Parathyroid adenoma (tissue), 2 donors: Measurements from ENCODE around the gene TCAP.

Experiments used
- H2AFZ ChIP-seq: fragments of 300-600 bp; sonication (generic); one replicate; pipeline ENCODE4 v1.7.0; 2017; ENCODE audit warnings: antibody characterized with exemption, mild to moderate bottlenecking
- H3K27ac ChIP-seq: fragments of 300-600 bp; sonication (generic); one replicate; pipeline ENCODE4 v1.7.0; 2017
- H3K27me3 ChIP-seq: fragments of 300-600 bp; sonication (generic); one replicate; pipeline ENCODE4 v1.7.0; 2017; ENCODE audit warnings: low read length; ENCODE audit not compliant: control insufficient read depth, insufficient read depth
- H3K36me3 ChIP-seq: fragments of 300-600 bp; sonication (generic); one replicate; pipeline ENCODE4 v1.7.0; 2017; ENCODE audit warnings: low read length; ENCODE audit not compliant: control insufficient read depth, insufficient read depth
- H3K4me1 ChIP-seq: fragments of 300-600 bp; sonication (generic); one replicate; pipeline ENCODE4 v1.7.0; 2017; ENCODE audit warnings: control low read depth
- H3K4me2 ChIP-seq: fragments of 300-600 bp; sonication (generic); one replicate; pipeline ENCODE4 v1.7.0; 2017; ENCODE audit warnings: low read length
- H3K4me3 ChIP-seq: fragments of 300-600 bp; sonication (generic); one replicate; pipeline ENCODE4 v1.7.0; 2017; ENCODE audit warnings: low read depth, low read length
- H3K79me2 ChIP-seq: fragments of 300-600 bp; sonication (generic); one replicate; pipeline ENCODE4 v1.7.0; 2017; ENCODE audit warnings: control low read depth
- H3K9ac ChIP-seq: fragments of 300-600 bp; sonication (generic); one replicate; pipeline ENCODE4 v1.7.0; 2017; ENCODE audit warnings: mild to moderate bottlenecking
- H3K9me3 ChIP-seq: fragments of 300-600 bp; sonication (generic); one replicate; pipeline ENCODE4 v1.7.0; 2017; ENCODE audit warnings: low read length; ENCODE audit not compliant: control insufficient read depth
- TF ChIP-seq, protein P1 (sequence below): fragments of 300-600 bp; sonication (generic); IDR thresholded peaks from one replicate; pipeline ENCODE4 v1.7.0; 2017; ENCODE audit warnings: antibody characterized with exemption, mild to moderate bottlenecking
- donor health status: primary hyperparathyroidism.

Gene TCAP

DNA sequence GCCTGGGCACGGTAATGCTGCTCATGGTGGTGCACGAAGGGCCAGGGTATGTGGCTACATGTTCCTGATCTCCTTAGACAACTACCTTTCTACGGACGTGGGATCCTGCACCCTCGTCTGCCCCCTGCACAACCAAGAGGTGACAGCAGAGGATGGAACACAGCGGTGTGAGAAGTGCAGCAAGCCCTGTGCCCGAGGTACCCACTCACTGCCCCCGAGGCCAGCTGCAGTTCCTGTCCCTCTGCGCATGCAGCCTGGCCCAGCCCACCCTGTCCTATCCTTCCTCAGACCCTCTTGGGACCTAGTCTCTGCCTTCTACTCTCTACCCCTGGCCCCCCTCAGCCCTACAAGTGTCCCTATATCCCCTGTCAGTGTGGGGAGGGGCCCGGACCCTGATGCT lies 46.7 kb downstream of the TCAP start:
- no peaks in the 10 kb centered on the region for H3K36me3 ChIP-seq

DNA sequence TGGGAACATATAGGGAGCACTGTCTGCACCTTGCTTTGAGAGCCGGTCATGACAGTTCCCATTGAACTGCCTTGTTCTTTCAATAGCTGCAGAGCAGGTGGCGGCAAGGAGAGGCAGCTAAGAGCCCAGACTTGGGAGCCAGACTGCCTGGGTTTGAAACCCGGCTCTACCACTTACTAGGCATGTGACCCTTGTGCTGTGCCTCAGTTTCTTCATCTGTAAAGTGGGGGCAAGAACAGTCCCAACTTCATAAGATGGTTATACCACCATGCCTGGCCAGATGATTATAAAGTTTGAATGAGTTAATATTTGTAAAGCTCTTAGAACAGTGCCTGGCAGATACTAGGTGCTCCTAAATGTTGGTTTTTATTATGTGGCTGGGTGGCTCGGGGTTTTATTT lies 49.1 kb downstream of the TCAP start:
- H3K27me3 ChIP-seq, result no peaks in the 10 kb centered on the region
- TF ChIP-seq, protein P1, sequence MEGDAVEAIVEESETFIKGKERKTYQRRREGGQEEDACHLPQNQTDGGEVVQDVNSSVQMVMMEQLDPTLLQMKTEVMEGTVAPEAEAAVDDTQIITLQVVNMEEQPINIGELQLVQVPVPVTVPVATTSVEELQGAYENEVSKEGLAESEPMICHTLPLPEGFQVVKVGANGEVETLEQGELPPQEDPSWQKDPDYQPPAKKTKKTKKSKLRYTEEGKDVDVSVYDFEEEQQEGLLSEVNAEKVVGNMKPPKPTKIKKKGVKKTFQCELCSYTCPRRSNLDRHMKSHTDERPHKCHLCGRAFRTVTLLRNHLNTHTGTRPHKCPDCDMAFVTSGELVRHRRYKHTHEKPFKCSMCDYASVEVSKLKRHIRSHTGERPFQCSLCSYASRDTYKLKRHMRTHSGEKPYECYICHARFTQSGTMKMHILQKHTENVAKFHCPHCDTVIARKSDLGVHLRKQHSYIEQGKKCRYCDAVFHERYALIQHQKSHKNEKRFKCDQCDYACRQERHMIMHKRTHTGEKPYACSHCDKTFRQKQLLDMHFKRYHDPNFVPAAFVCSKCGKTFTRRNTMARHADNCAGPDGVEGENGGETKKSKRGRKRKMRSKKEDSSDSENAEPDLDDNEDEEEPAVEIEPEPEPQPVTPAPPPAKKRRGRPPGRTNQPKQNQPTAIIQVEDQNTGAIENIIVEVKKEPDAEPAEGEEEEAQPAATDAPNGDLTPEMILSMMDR, result no peak
- H3K9ac ChIP-seq, result no peak overlapping the region
- H3K9me3 ChIP-seq, result no peaks in the 10 kb centered on the region
- no peak overlapping the region for H3K4me3 ChIP-seq
- H3K36me3 ChIP-seq, result no peaks in the 10 kb centered on the region
- H3K79me2 ChIP-seq, result no peaks in the 10 kb centered on the region
- no peaks in the 10 kb centered on the region for H3K4me1 ChIP-seq
- no peak overlapping the region for H3K27ac ChIP-seq
- H2AFZ ChIP-seq, result no peak overlapping the region
- no peak overlapping the region for H3K4me2 ChIP-seq

More for the DNA sequence above, 46.7 kb downstream of the TCAP start:
- H3K4me3 ChIP-seq, result no peak overlapping the region
- no peaks in the 10 kb centered on the region for H3K9me3 ChIP-seq
- H3K4me1 ChIP-seq, result peaks cover 7% of the 10 kb centered on the region
- TF ChIP-seq, protein P1, result no peak
- H2AFZ ChIP-seq, result no peak overlapping the region
- no peaks in the 10 kb centered on the region for H3K27me3 ChIP-seq
- H3K4me2 ChIP-seq, result no peak overlapping the region
- H3K27ac ChIP-seq, result no peak overlapping the region
- no peaks in the 10 kb centered on the region for H3K79me2 ChIP-seq
- no peak overlapping the region for H3K9ac ChIP-seq

DNA sequence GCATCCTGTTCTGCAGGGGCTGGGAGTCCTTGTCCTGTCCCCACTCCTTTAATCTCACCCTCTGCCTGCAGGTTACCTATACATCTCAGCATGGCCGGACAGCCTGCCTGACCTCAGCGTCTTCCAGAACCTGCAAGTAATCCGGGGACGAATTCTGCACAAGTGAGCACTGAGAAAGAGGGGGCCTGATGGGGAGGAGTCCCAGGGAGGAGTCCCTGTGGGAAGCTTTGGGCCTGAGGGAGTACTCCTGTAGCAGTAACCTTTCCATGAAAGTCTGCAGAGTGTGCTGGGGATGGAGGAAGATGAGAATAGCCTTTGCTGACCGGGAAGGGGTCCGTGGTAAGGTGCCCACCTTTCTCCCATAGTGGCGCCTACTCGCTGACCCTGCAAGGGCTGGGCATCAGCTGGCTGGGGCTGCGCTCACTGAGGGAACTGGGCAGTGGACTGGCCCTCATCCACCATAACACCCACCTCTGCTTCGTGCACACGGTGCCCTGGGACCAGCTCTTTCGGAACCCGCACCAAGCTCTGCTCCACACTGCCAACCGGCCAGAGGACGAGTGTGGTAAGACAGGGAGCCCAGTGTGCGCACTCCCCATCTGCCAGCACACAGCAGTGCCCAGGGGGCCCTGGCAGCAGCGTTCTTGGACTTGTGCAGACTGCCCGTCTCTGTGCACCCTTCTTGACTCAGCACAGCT lies 50.4 kb downstream of the TCAP start:
- Histone ChIP-seq H3K79me2 (no peaks in the 10 kb centered on the region), H3K9me3 (no peaks in the 10 kb centered on the region), H3K4me3 (no peak overlapping the region), H3K4me2 (no peak overlapping the region), H3K36me3 (no peaks in the 10 kb centered on the region), H2AFZ (no peak overlapping the region), H3K4me1 (no peaks in the 10 kb centered on the region), H3K27ac (no peak overlapping the region), H3K9ac (no peak overlapping the region), H3K27me3 (no peaks in the 10 kb centered on the region)
- TF ChIP-seq, protein P1, result no peak
